Esophagus muscularis mucosa (tissue), 4 donors: Measurements from ENCODE around the gene NDUFS8.

Source experiments
- CTCF ChIP-seq, 3 experiments: fragments of 200-600 bp in 2 of 3; fragments of 450-650 bp in 1 of 3; sonication (generic) in 2 of 3; IDR thresholded peaks; one replicate each; pipeline ENCODE4 v1.5.1; 2017 to 2019; ENCODE audit warnings: antibody characterized with exemption in 3 of 3, mild to moderate bottlenecking in 2 of 3, moderate library complexity in 1 of 3
- EP300 ChIP-seq: sonication (generic); formaldehyde crosslinking; IDR thresholded peaks from one replicate; pipeline ENCODE4 v1.6.1; 2017; ENCODE audit warnings: antibody characterized with exemption
- POLR2A ChIP-seq: fragments of 450-650 bp; IDR thresholded peaks from one replicate; pipeline ENCODE4 v1.6.1; 2017; ENCODE audit warnings: antibody characterized with exemption, moderate library complexity, mild to moderate bottlenecking, low read depth

- no peak for TF ChIP-seq CTCF (IDR thresholded peaks at IDR 0.05)
- TF ChIP-seq POLR2A = no peak
- no peak for TF ChIP-seq EP300
Observed at GRCh38 chr11:68010090-68011041, 20.1 kb upstream of the NDUFS8 start, which contains the start of gene ALDH3B1.
